GM19240 (cell line): ENCODE results near the gene YWHAH.
"Not testable (repeated sequence)": the region's sequence is repeated elsewhere in the genome, so short reads cannot be mapped to it uniquely, and the experiment has no call there.

Source experiments
- DNase-seq: peaks from one replicate; pipeline ENCODE4 v3.0.0; 2011; ENCODE audit warnings: low spot score; ENCODE audit not compliant: insufficient read length

Gene YWHAH

DNA sequence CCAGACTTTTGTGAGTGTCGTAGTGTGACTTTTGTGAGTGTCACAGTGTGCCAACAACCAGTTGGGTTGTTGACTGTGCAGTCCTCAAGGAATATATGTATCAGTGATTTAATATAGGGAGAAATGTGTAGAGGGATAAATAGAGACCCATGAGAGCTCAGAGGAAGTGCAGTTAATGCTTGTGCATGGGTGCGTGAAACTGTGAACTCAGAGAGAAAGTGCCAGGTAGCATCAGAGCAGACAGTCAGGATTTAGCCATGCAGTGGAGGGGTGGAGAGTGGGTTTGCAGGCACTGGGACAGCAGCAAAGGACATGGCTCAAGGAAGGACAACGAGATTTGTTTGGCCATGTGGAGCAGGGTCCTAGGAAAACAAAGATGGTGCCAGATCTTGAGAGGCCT, 33.6 kb downstream of the YWHAH start:
- no peak for DNase-seq

GRCh38 chr22:31980628-31981027, 36.3 kb downstream of the YWHAH start:
- DNase-seq, result no peak

DNA sequence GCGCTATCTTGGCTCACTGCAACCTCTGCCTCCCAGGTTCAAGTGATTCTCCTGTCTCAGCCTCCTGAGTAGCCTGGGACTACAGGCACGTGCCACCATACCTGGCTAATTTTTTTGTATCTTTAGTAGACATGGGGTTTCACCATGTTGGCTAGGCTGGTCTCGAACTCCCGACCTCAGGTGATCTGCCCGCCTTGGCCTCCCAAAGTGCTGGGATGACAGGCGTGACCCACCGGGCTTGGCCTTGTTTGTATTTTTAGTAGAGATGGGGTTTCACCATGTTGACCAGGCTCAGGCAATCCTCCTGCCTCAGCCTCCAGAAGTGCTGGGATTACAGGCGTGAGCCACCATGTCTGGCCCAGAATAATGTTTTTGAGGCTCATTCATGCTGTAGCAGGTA, 37.6 kb downstream of the YWHAH start:
- not testable (repeated sequence) for DNase-seq

GRCh38 chr22:31983911-31984656, 39.7 kb downstream of the YWHAH start:
- no peak for DNase-seq

GRCh38 chr22:31987218-31987617, 42.9 kb downstream of the YWHAH start:
- DNase-seq, result no peak

- no peak for DNase-seq
These were observed 46.9 kb downstream of the YWHAH start for GRCh38 chr22:31991102-31991839.

- no peak for DNase-seq
These were observed 50.7 kb downstream of the YWHAH start for GRCh38 chr22:31995046-31995445.

- DNase-seq, result no peak
These were observed 51.5 kb downstream of the YWHAH start for GRCh38 chr22:31995807-31996206.

- no peak for DNase-seq
These were observed 54.5 kb downstream of the YWHAH start for GRCh38 chr22:31998784-31999385.

DNA sequence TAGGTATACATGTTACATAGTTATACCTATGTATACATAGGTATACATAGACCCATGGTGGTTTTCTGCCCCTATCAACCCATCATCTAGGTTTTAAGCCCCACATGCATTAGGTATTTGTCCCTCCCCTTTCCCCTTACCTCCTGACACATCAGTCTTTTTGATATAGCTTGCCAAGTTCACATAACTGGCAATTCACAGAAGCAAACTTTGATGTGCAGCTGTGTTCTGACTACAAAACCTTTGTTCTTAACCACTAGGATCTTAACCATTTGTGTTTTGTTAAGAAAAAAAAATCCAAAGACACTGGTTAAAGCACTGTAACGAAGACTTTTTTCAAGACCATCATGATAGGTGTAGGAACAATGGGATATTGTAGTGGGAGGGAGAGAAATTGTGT, 55.8 kb downstream of the YWHAH start:
- no peak for DNase-seq

GRCh38 chr22:32005453-32005852, 61.1 kb downstream of the YWHAH start:
- DNase-seq, result no peak
